H1 (cell line): ENCODE measurements around the gene ADGRF5. TPM values are rescaled to one million over a fixed set of nuclear protein-coding genes. Genes with fewer than 3 reads are reported as not detected.

Experiments used
- CTCF ChIA-PET: fragments of 300-600 bp; sonication (Branson Sonifier 250); formaldehyde crosslinking; loops from one replicate; lab custom pipeline; 2021; ENCODE audit not compliant: partially characterized antibody; lab: Charles Lee
- POLR2A ChIA-PET: fragments of 300-600 bp; sonication (Branson Sonifier 250); formaldehyde crosslinking; loops from one replicate; lab custom pipeline; 2021; ENCODE audit warnings: inconsistent platforms; ENCODE audit not compliant: partially characterized antibody; lab: Charles Lee
- DNase-seq, 2 experiments: peaks; one replicate each; pipeline versions ENCODE4 v3.0.0 to v3.0.0-alpha.2; 2010 to 2022; ENCODE audit warnings: low spot score in 2 of 2, low read depth in 1 of 2, mixed read lengths in 1 of 2
- FAIRE-seq: peaks from 2 replicates; lab custom pipeline; 2011; peaks lifted over from hg19 to GRCh38; lab: Jason Lieb, UNC
- H2AFZ ChIP-seq: 2 replicates; pipeline ENCODE4 v1.8.1; 2012; ENCODE audit warnings: low read length, inconsistent platforms
- H2AK5ac ChIP-seq: 2 replicates; pipeline ENCODE4 v1.6.1; 2013; ENCODE audit warnings: low read depth, low read length
- H2BK120ac ChIP-seq: replicated peaks from 2 replicates; pipeline ENCODE3; 2013; ENCODE audit warnings: low read depth, low read length, inconsistent platforms
- H2BK12ac ChIP-seq: 2 replicates; pipeline ENCODE4 v1.6.1; 2013; ENCODE audit warnings: low read depth, low read length
- H2BK15ac ChIP-seq: 2 replicates; pipeline ENCODE4 v1.6.1; 2013; ENCODE audit warnings: low read length
- H2BK20ac ChIP-seq: 2 replicates; pipeline ENCODE4 v1.6.1; 2013; ENCODE audit warnings: low read length
- H2BK5ac ChIP-seq: 2 replicates; pipeline ENCODE4 v1.6.1; 2013; ENCODE audit warnings: low read depth, low read length
- H3K14ac ChIP-seq: 2 replicates; pipeline ENCODE4 v1.6.1; 2013; ENCODE audit warnings: inconsistent platforms; ENCODE audit not compliant: insufficient read length
- H3K18ac ChIP-seq: 2 replicates; pipeline ENCODE4 v1.6.1; 2013; ENCODE audit warnings: low read length; ENCODE audit errors: extremely low read depth
- H3K23ac ChIP-seq: 2 replicates; pipeline ENCODE4 v1.6.1; 2013; ENCODE audit warnings: inconsistent platforms; ENCODE audit not compliant: insufficient read length
- H3K23me2 ChIP-seq: 2 replicates; pipeline ENCODE4 v1.6.1; 2013; ENCODE audit warnings: low read depth, low read length
- H3K27ac ChIP-seq: 2 replicates; pipeline ENCODE4 v1.6.1; 2011; ENCODE audit warnings: low read depth, low read length, inconsistent platforms
- H3K27me3 ChIP-seq, 4 experiments: replicated peaks in 1 of 4; 1 replicate in 1 of 4; 2 replicates in 3 of 4; pipeline versions ENCODE4 v1.6.1 to v1.8.1; 2011 to 2013; ENCODE audit warnings: low read length in 3 of 4, mild to moderate bottlenecking in 3 of 4, inconsistent platforms in 2 of 4, mixed read lengths in 2 of 4, moderate library complexity in 1 of 4; ENCODE audit not compliant: control insufficient read depth in 3 of 4, insufficient read depth in 3 of 4; ENCODE audit errors: extremely low read depth in 1 of 4
- H3K36me3 ChIP-seq, 4 experiments: 2 replicates each; pipeline versions ENCODE4 v1.6.1 to v1.8.1; 2011 to 2013; ENCODE audit warnings: mild to moderate bottlenecking in 4 of 4, low read length in 3 of 4, moderate library complexity in 2 of 4, control low read depth in 1 of 4, inconsistent platforms in 1 of 4; ENCODE audit not compliant: insufficient read depth in 4 of 4, control insufficient read depth in 2 of 4
- H3K4ac ChIP-seq: replicated peaks from 2 replicates; pipeline ENCODE3; 2013; ENCODE audit warnings: low read length, low read depth, mixed read lengths, inconsistent platforms; ENCODE audit not compliant: insufficient read length
- H3K4me1 ChIP-seq, 4 experiments: replicated peaks in 1 of 4; 1 replicate in 1 of 4; 2 replicates in 3 of 4; pipeline versions ENCODE4 v1.6.1 to v1.8.1; 2011 to 2013; ENCODE audit warnings: low read length in 3 of 4, inconsistent platforms in 2 of 4, mixed read lengths in 1 of 4; ENCODE audit not compliant: insufficient read depth in 4 of 4, control insufficient read depth in 3 of 4
- H3K4me2 ChIP-seq, 2 experiments: 2 replicates each; pipeline versions ENCODE4 v1.6.1 to v1.8.1; 2011 to 2013; ENCODE audit warnings: low read depth in 2 of 2, low read length in 2 of 2, control low read depth in 1 of 2, inconsistent platforms in 1 of 2, mild to moderate bottlenecking in 1 of 2; ENCODE audit not compliant: insufficient read depth in 1 of 2
- H3K4me3 ChIP-seq, 4 experiments: fragments of 200-600, 300-600 bp in 1 of 4; sonication (generic), shearing (Covaris generic), sonication (Bioruptor Twin) in 1 of 4; 2 replicates each; pipeline versions ENCODE4 v1.5.1 to v1.8.1; 2011 to 2016; ENCODE audit warnings: low read length in 4 of 4, low read depth in 3 of 4, control low read depth in 2 of 4, inconsistent platforms in 2 of 4, mild to moderate bottlenecking in 2 of 4, mixed read lengths in 1 of 4, moderate library complexity in 1 of 4; ENCODE audit not compliant: insufficient read depth in 2 of 4; ENCODE audit errors: extremely low read depth in 1 of 4
- H3K56ac ChIP-seq: replicated peaks from 2 replicates; pipeline ENCODE3; 2013; ENCODE audit warnings: low read depth, mild to moderate bottlenecking, mixed read lengths, low read length, inconsistent platforms; ENCODE audit not compliant: insufficient read length
- H3K79me1 ChIP-seq: 2 replicates; pipeline ENCODE4 v1.6.1; 2013; ENCODE audit warnings: low read depth, low read length, control low read depth
- H3K79me2 ChIP-seq, 2 experiments: 2 replicates each; pipeline versions ENCODE4 v1.6.1 to v1.8.1; 2012 to 2013; ENCODE audit warnings: low read length in 2 of 2, mild to moderate bottlenecking in 2 of 2, inconsistent platforms in 1 of 2; ENCODE audit not compliant: insufficient read depth in 2 of 2, control insufficient read depth in 1 of 2
- H3K9ac ChIP-seq, 4 experiments: replicated peaks in 1 of 4; 1 replicate in 1 of 4; 2 replicates in 3 of 4; pipeline versions ENCODE4 v1.6.1 to v1.8.1; 2011 to 2013; ENCODE audit warnings: low read depth in 3 of 4, low read length in 3 of 4, control low read depth in 2 of 4, mild to moderate bottlenecking in 2 of 4, moderate library complexity in 2 of 4, inconsistent platforms in 1 of 4; ENCODE audit errors: extremely low read depth in 1 of 4
- H3K9me3 ChIP-seq, 2 experiments: 2 replicates each; pipeline versions ENCODE4 v1.6.1 to v1.8.1; 2012 to 2013; ENCODE audit warnings: mild to moderate bottlenecking in 2 of 2, moderate library complexity in 2 of 2, control low read depth in 1 of 2, inconsistent platforms in 1 of 2, low read depth in 1 of 2, low read length in 1 of 2, mixed read lengths in 1 of 2; ENCODE audit not compliant: insufficient read depth in 2 of 2
- H4K20me1 ChIP-seq, 2 experiments: replicated peaks in 1 of 2; 2 replicates each; pipeline versions ENCODE3 to v1.8.1; 2011 to 2013; ENCODE audit warnings: inconsistent platforms in 2 of 2, low read length in 2 of 2, mild to moderate bottlenecking in 1 of 2; ENCODE audit not compliant: insufficient read depth in 2 of 2, control insufficient read depth in 1 of 2
- H4K5ac ChIP-seq: 2 replicates; pipeline ENCODE4 v1.6.1; 2013; ENCODE audit warnings: low read length, low read depth, mixed read lengths, inconsistent platforms; ENCODE audit not compliant: insufficient read length
- H4K8ac ChIP-seq: 2 replicates; pipeline ENCODE4 v1.8.0; 2013; ENCODE audit warnings: mild to moderate bottlenecking, moderate library complexity, low read length, inconsistent platforms; ENCODE audit not compliant: insufficient read depth; ENCODE audit errors: extremely low read depth
- H4K91ac ChIP-seq: replicated peaks from 2 replicates; pipeline ENCODE3; 2013; ENCODE audit warnings: low read length, mixed read lengths, inconsistent platforms; ENCODE audit not compliant: insufficient read length
- EGR1 ChIP-seq: IDR thresholded peaks from 2 replicates; pipeline ENCODE4 v1.6.1; 2011; ENCODE audit warnings: low read depth, low read length, borderline replicate concordance
- NANOG ChIP-seq: IDR thresholded peaks from 2 replicates; pipeline ENCODE4 v1.6.1; 2011; ENCODE audit warnings: low read length, low read depth, mild to moderate bottlenecking, inconsistent platforms; ENCODE audit not compliant: insufficient read depth, poor library complexity, severe bottlenecking
- SIN3A ChIP-seq, 2 experiments: IDR thresholded peaks in 1 of 2; conservative IDR thresholded peaks in 1 of 2; 2 replicates each; pipeline ENCODE4 v1.6.1; 2011 to 2012; ENCODE audit warnings: low read length in 2 of 2, improper control_type of control experiment in 1 of 2, low read depth in 1 of 2, mild to moderate bottlenecking in 1 of 2
- TAF1 ChIP-seq: IDR thresholded peaks from 2 replicates; pipeline ENCODE4 v1.6.1; 2011; ENCODE audit warnings: mild to moderate bottlenecking, low read depth, low read length
- TAF7 ChIP-seq: optimal IDR thresholded peaks from 2 replicates; pipeline ENCODE3; 2011; ENCODE audit warnings: low read depth, mild to moderate bottlenecking, inconsistent platforms, low read length, moderate library complexity, borderline replicate concordance
- TBP ChIP-seq: IDR thresholded peaks from 2 replicates; pipeline ENCODE4 v1.6.1; 2011; ENCODE audit warnings: low read depth, low read length, improper control_type of control experiment
- WGBS, 2 experiments: shearing (Covaris generic) in 1 of 2; methylation state at CpG; one replicate each; pipeline versions ENCODE4 v1.1.6 to v1.1.7; 2013 to 2015; ENCODE audit warnings: low lambda C conversion rate in 2 of 2, mixed read lengths in 2 of 2, inconsistent platforms in 1 of 2, low coverage in 1 of 2, missing lambda C conversion rate in 1 of 2; ENCODE audit not compliant: insufficient replicate concordance in 2 of 2, insufficient coverage in 1 of 2, insufficient read length in 1 of 2; ENCODE audit errors: extremely low coverage in 1 of 2, missing lambda C conversion rate in 1 of 2; 5-methylcytosine and 5-hydroxymethylcytosine counted together
- polyA plus RNA-seq, 7 experiments: library from polyadenylated mRNA; depleted of rRNA in 3 of 7; stranded (reverse) in 5 of 7; unstranded in 2 of 7; fragments of >200 nt in 5 of 7; fragments of 200-250 nt in 2 of 7; gene quantifications; 1 replicate in 5 of 7; 2 replicates in 1 of 7; 4 replicates in 1 of 7; pipeline versions ENCODE4 v1.2.1 to v1.2.3, GENCODE V29; 2011 to 2013; ENCODE audit warnings: missing spikeins in 2 of 7, mixed read lengths in 2 of 7
- total RNA-seq: library from RNA; stranded (reverse); fragmentation: NEBNext Ultra II Directional; extraction: Animal tissue kit (Norgen Biotek cat#: 25700); gene quantifications from 2 replicates; pipeline ENCODE4 v1.2.1, GENCODE V29; 2021
- TF ChIP-seq, protein P1 (sequence below): IDR thresholded peaks from 2 replicates; pipeline ENCODE4 v1.6.1; 2012; ENCODE audit warnings: inconsistent platforms
- TF ChIP-seq, protein P2 (sequence below): IDR thresholded peaks from 2 replicates; pipeline ENCODE4 v1.6.1; 2012; ENCODE audit warnings: low read length, inconsistent platforms

The ADGRF5 gene
- total and polyA plus RNA-seq, 2 of the 8 experiments (the other 6 are each of a cell fraction or from before 2014, with no cell fraction given): 0.06 TPM; not detected in 1

DNA sequence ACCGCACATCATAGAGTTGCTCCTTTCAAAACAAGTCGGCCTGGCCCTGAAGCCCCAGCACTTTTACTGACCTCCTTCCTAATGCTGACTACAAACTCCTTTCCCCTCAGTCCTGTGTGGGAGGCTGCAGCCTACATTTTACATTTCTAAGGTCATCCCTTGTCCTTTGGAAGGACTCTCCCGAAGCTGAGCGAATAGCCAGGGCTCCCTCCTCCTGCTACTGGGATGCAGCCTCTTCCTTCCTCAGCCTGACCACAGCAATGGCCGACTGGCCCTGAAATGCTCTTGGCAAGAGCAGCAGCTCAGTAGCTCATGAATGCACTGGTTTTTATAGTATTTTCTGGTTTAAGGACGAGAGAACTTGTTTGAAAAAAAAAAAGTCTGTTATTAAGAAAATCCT, 679 bp downstream of the ADGRF5 start:
- no peaks in the 10 kb centered on the region for H3K23me2 ChIP-seq
- no peak overlapping the region; the same call in 1 of the 2 replicates for H4K8ac ChIP-seq
- no peak overlapping the region for H3K9ac ChIP-seq
- H3K18ac ChIP-seq: no peak overlapping the region
- no peak overlapping the region for H2BK15ac ChIP-seq
- H3K79me1 ChIP-seq: no peaks in the 10 kb centered on the region
- no peak for DNase-seq
- H2BK20ac ChIP-seq: no peak overlapping the region
- no peaks in the 10 kb centered on the region for H3K4me1 ChIP-seq
- H4K20me1 ChIP-seq: no peaks in the 10 kb centered on the region
- WGBS, 2 experiments: 91% methylated on average over 6 of the region's 6 CpGs; no CpG with 5 or more reads in 1 of the 2 experiments
- H2AK5ac ChIP-seq: no peak overlapping the region
- H3K79me2 ChIP-seq: no peaks in the 10 kb centered on the region
- ChIA-PET POLR2A (no interaction called here), CTCF (no interaction called here)
- no peak overlapping the region for H3K4me2 ChIP-seq
- no peaks in the 10 kb centered on the region for H3K36me3 ChIP-seq
- H3K14ac ChIP-seq: no peak overlapping the region
- H3K4me3 ChIP-seq: no peak overlapping the region
- no peak for FAIRE-seq
- no peak overlapping the region for H4K5ac ChIP-seq
- H3K27ac ChIP-seq: no peak overlapping the region
- no peak overlapping the region for H2BK120ac ChIP-seq
- no peak overlapping the region for H2BK12ac ChIP-seq
- H3K23ac ChIP-seq: no peak overlapping the region
- TF ChIP-seq NANOG (no peak), SIN3A (conservative IDR thresholded peaks at IDR 0.05 in 1 of 2, IDR thresholded peaks at IDR 0.05 in 1 of 2; ENCODE audit: low read depth in 1 of 2, low read length in 2 of 2) (no peak), TAF7 (no peak), EGR1 (no peak), TBP (peak; percentile 64), TAF1 (no peak)
- TF ChIP-seq, protein P1, sequence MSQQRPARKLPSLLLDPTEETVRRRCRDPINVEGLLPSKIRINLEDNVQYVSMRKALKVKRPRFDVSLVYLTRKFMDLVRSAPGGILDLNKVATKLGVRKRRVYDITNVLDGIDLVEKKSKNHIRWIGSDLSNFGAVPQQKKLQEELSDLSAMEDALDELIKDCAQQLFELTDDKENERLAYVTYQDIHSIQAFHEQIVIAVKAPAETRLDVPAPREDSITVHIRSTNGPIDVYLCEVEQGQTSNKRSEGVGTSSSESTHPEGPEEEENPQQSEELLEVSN: no peak
- TF ChIP-seq, protein P2, sequence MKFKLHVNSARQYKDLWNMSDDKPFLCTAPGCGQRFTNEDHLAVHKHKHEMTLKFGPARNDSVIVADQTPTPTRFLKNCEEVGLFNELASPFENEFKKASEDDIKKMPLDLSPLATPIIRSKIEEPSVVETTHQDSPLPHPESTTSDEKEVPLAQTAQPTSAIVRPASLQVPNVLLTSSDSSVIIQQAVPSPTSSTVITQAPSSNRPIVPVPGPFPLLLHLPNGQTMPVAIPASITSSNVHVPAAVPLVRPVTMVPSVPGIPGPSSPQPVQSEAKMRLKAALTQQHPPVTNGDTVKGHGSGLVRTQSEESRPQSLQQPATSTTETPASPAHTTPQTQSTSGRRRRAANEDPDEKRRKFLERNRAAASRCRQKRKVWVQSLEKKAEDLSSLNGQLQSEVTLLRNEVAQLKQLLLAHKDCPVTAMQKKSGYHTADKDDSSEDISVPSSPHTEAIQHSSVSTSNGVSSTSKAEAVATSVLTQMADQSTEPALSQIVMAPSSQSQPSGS: no peak
- H3K56ac ChIP-seq: no peak overlapping the region
- H2AFZ ChIP-seq: peak overlapping the region; percentile 81
- H3K27me3 ChIP-seq: no peaks in the 10 kb centered on the region
- H2BK5ac ChIP-seq: no peak overlapping the region
- H3K4ac ChIP-seq: no peak overlapping the region
- H3K9me3 ChIP-seq: no peaks in the 10 kb centered on the region
- no peak overlapping the region for H4K91ac ChIP-seq
